Fibroblast of the conjunctiva (primary cell): ENCODE data around the gene TEKT5.
"Not testable (repeated sequence)": the region's sequence is repeated elsewhere in the genome, so short reads cannot be mapped to it uniquely, and the experiment has no call there.

Experiments used
- DNase-seq: peaks from one replicate; pipeline ENCODE4 v3.0.0-alpha.2; 2010; ENCODE audit warnings: low read depth

The TEKT5 gene

GRCh38 chr16:10684511-10685151, 10.1 kb downstream of the TEKT5 start:
- DNase-seq: no peak

GRCh38 chr16:10683170-10683569, 11.6 kb downstream of the TEKT5 start:
- DNase-seq: no peak

- DNase-seq: no peak
These were observed 12.1 kb downstream of the TEKT5 start for GRCh38 chr16:10682604-10683003.

GRCh38 chr16:10681310-10682308, 13.1 kb downstream of the TEKT5 start:
- no peak for DNase-seq

GRCh38 chr16:10679921-10680320, 14.8 kb downstream of the TEKT5 start:
- no peak for DNase-seq

- not testable (repeated sequence) for DNase-seq
These were observed 15.3 kb downstream of the TEKT5 start for GRCh38 chr16:10679441-10679840.

- no peak for DNase-seq
These were observed 16.1 kb downstream of the TEKT5 start for GRCh38 chr16:10678655-10679054.

GRCh38 chr16:10676284-10676683, 18.4 kb downstream of the TEKT5 start:
- DNase-seq: no peak

GRCh38 chr16:10675861-10676260, 18.9 kb downstream of the TEKT5 start:
- no peak for DNase-seq

GRCh38 chr16:10675216-10675615, 19.5 kb downstream of the TEKT5 start:
- no peak for DNase-seq

- DNase-seq: no peak
These were observed 23.0 kb downstream of the TEKT5 start for GRCh38 chr16:10671729-10672128.

- DNase-seq: no peak
These were observed 24.9 kb downstream of the TEKT5 start for GRCh38 chr16:10669791-10670190.

- no peak for DNase-seq
These were observed 26.2 kb downstream of the TEKT5 start for GRCh38 chr16:10668322-10669045.

- no peak for DNase-seq
These were observed 27.5 kb downstream of the TEKT5 start for GRCh38 chr16:10667239-10667638.

- DNase-seq: no peak
These were observed 28.4 kb downstream of the TEKT5 start for GRCh38 chr16:10666291-10666690.

GRCh38 chr16:10665166-10665565, 29.6 kb downstream of the TEKT5 start:
- DNase-seq: no peak

GRCh38 chr16:10664720-10665126, 30.0 kb downstream of the TEKT5 start:
- no peak for DNase-seq

- no peak for DNase-seq
These were observed 31.0 kb downstream of the TEKT5 start for GRCh38 chr16:10663744-10664143.

- DNase-seq: no peak
These were observed 31.6 kb downstream of the TEKT5 start for GRCh38 chr16:10663146-10663545.

- no peak for DNase-seq
These were observed 32.5 kb downstream of the TEKT5 start for GRCh38 chr16:10662212-10662611.

- DNase-seq: no peak
These were observed 33.0 kb downstream of the TEKT5 start for GRCh38 chr16:10661737-10662136.

- DNase-seq: no peak
These were observed 33.6 kb downstream of the TEKT5 start for GRCh38 chr16:10660950-10661635.
